IMR-90 (cell line): ENCODE data around the gene TCF3. TPM values are rescaled to one million over a fixed set of nuclear protein-coding genes. Genes with fewer than 3 reads are reported as not detected.

Experiments
- ATAC-seq: fragments of 200-7000 bp; cut with Tn5 transposase; 2 replicates; pipeline ENCODE4 v1.9.1; 2020; ENCODE audit warnings: low read depth, mild to moderate bottlenecking, moderate library complexity
- BruUV-seq: library from RNA; stranded (reverse); fragments of 400-500 nt; replicated peaks from 2 replicates; lab custom pipeline; 2021; lab: Mats Ljungman, UMichigan
- CTCF ChIA-PET: fragments of 300-600 bp; formaldehyde crosslinking; extraction: SDS; loops from one replicate; lab custom pipeline; 2021; ENCODE audit warnings: antibody characterized with exemption; lab: Yijun Ruan, JAX
- POLR2A ChIA-PET: fragments of 300-600 bp; sonication (Branson Sonifier 250); formaldehyde crosslinking; loops from one replicate; lab custom pipeline; 2022; ENCODE audit warnings: antibody characterized with exemption; ENCODE audit not compliant: unreplicated experiment; lab: Charles Lee
- DNase-seq: peaks from one replicate; pipeline ENCODE4 v3.0.0; 2013
- H2AFZ ChIP-seq: replicated peaks from 2 replicates; pipeline ENCODE3; 2013; ENCODE audit warnings: low read length, mild to moderate bottlenecking; ENCODE audit not compliant: poor library complexity
- H2AK5ac ChIP-seq: 2 replicates; pipeline ENCODE4 v1.6.1; 2013; ENCODE audit warnings: low read depth, low read length, inconsistent platforms
- H2AK9ac ChIP-seq: replicated peaks from 2 replicates; pipeline ENCODE3; 2013; ENCODE audit warnings: mild to moderate bottlenecking, low read depth, low read length, moderate library complexity; ENCODE audit not compliant: poor library complexity
- H2BK120ac ChIP-seq: 2 replicates; pipeline ENCODE4 v1.6.1; 2013; ENCODE audit warnings: low read depth, low read length, inconsistent platforms
- H2BK15ac ChIP-seq: 3 replicates; pipeline ENCODE4 v1.6.1; 2013; ENCODE audit warnings: low read depth, low read length, inconsistent platforms
- H2BK20ac ChIP-seq: 2 replicates; pipeline ENCODE4 v1.6.1; 2013; ENCODE audit warnings: low read depth, mild to moderate bottlenecking, inconsistent platforms, low read length, moderate library complexity
- H2BK5ac ChIP-seq: 2 replicates; pipeline ENCODE4 v1.6.1; 2013; ENCODE audit warnings: mild to moderate bottlenecking, low read depth, low read length, inconsistent platforms; ENCODE audit not compliant: poor library complexity, severe bottlenecking
- H3K14ac ChIP-seq: replicated peaks from 2 replicates; pipeline ENCODE4 v1.6.1; 2013; ENCODE audit warnings: low read depth, low read length, inconsistent platforms
- H3K18ac ChIP-seq: 2 replicates; pipeline ENCODE4 v1.6.1; 2013; ENCODE audit warnings: low read depth, low read length, control low read depth
- H3K23ac ChIP-seq: 2 replicates; pipeline ENCODE4 v1.6.1; 2013; ENCODE audit warnings: low read depth, low read length, inconsistent platforms
- H3K27ac ChIP-seq: 2 replicates; pipeline ENCODE4 v1.5.1; 2013; ENCODE audit warnings: mild to moderate bottlenecking, control low read depth, low read length; ENCODE audit not compliant: insufficient read depth
- H3K27me3 ChIP-seq: 2 replicates; pipeline ENCODE4 v1.6.1; 2013; ENCODE audit warnings: low read length; ENCODE audit not compliant: control insufficient read depth, insufficient read depth
- H3K36me3 ChIP-seq: 2 replicates; pipeline ENCODE4 v1.6.1; 2013; ENCODE audit warnings: low read length, mixed read lengths; ENCODE audit not compliant: control insufficient read depth, insufficient read depth
- H3K4ac ChIP-seq: 2 replicates; pipeline ENCODE4 v1.6.1; 2013; ENCODE audit warnings: low read depth, low read length, inconsistent platforms
- H3K4me1 ChIP-seq: 2 replicates; pipeline ENCODE4 v1.6.1; 2013; ENCODE audit warnings: low read length, mixed read lengths; ENCODE audit not compliant: control insufficient read depth, insufficient read depth
- H3K4me2 ChIP-seq: 2 replicates; pipeline ENCODE4 v1.6.1; 2013; ENCODE audit warnings: low read depth, mild to moderate bottlenecking, control low read depth, low read length, moderate library complexity
- H3K4me3 ChIP-seq: 2 replicates; pipeline ENCODE4 v1.5.1; 2013; ENCODE audit warnings: low read depth, mild to moderate bottlenecking, control low read depth, low read length, moderate library complexity; ENCODE audit not compliant: insufficient read depth
- H3K56ac ChIP-seq: 2 replicates; pipeline ENCODE4 v1.6.1; 2013; ENCODE audit warnings: low read length, inconsistent platforms; ENCODE audit not compliant: insufficient read depth; ENCODE audit errors: extremely low read depth
- H3K79me1 ChIP-seq, 2 experiments: 2 replicates each; pipeline ENCODE4 v1.6.1; 2013; ENCODE audit warnings: low read length in 2 of 2, inconsistent platforms in 1 of 2, low read depth in 1 of 2
- H3K9ac ChIP-seq: 2 replicates; pipeline ENCODE4 v1.6.1; 2013; ENCODE audit warnings: low read depth, low read length, control low read depth
- H3K9me1 ChIP-seq: 2 replicates; pipeline ENCODE4 v1.6.1; 2013; ENCODE audit warnings: low read length, inconsistent platforms; ENCODE audit not compliant: insufficient read depth
- H3K9me3 ChIP-seq: 2 replicates; pipeline ENCODE4 v1.6.1; 2013; ENCODE audit warnings: low read length; ENCODE audit not compliant: control insufficient read depth, insufficient read depth
- H4K20me1 ChIP-seq: 2 replicates; pipeline ENCODE4 v1.6.1; 2013; ENCODE audit warnings: low read length, inconsistent platforms; ENCODE audit not compliant: insufficient read depth
- H4K5ac ChIP-seq: 2 replicates; pipeline ENCODE4 v1.6.1; 2013; ENCODE audit warnings: mild to moderate bottlenecking, low read depth, low read length, control low read depth
- H4K8ac ChIP-seq, 2 experiments: 2 replicates each; pipeline ENCODE4 v1.6.1; 2013; ENCODE audit warnings: low read depth in 2 of 2, low read length in 2 of 2, control low read depth in 1 of 2, inconsistent platforms in 1 of 2
- H4K91ac ChIP-seq: 2 replicates; pipeline ENCODE4 v1.6.1; 2013; ENCODE audit warnings: low read depth, low read length, inconsistent platforms; ENCODE audit not compliant: insufficient read depth
- CHD1 ChIP-seq: IDR thresholded peaks from 2 replicates; pipeline ENCODE4 v1.6.1; 2012; ENCODE audit warnings: low read depth, low read length, improper control_type of control experiment
- CTCF ChIP-seq: conservative IDR thresholded peaks from 2 replicates; pipeline ENCODE4 v1.5.1; 2012; ENCODE audit warnings: mild to moderate bottlenecking, low read depth, low read length, improper control_type of control experiment
- ELK1 ChIP-seq: fragments of 150-350 bp; IDR thresholded peaks from 2 replicates; pipeline ENCODE4 v1.6.1; 2016; ENCODE audit warnings: low read depth, mild to moderate bottlenecking, low read length, moderate library complexity, borderline replicate concordance
- MAFK ChIP-seq: IDR thresholded peaks from 2 replicates; pipeline ENCODE4 v1.6.1; 2012; ENCODE audit warnings: low read depth, low read length, improper control_type of control experiment
- MAZ ChIP-seq: IDR thresholded peaks from 2 replicates; pipeline ENCODE4 v1.6.1; 2012; ENCODE audit warnings: low read depth, mild to moderate bottlenecking, low read length, improper control_type of control experiment, moderate library complexity, borderline replicate concordance
- MXI1 ChIP-seq: IDR thresholded peaks from 2 replicates; pipeline ENCODE4 v1.6.1; 2012; ENCODE audit warnings: low read depth, mild to moderate bottlenecking, low read length, moderate library complexity, borderline replicate concordance
- NFE2L2 ChIP-seq: fragments of 150-350 bp; IDR thresholded peaks from 2 replicates; pipeline ENCODE4 v1.6.1; 2016; ENCODE audit warnings: low read depth, mild to moderate bottlenecking, low read length
- POLR2A ChIP-seq: IDR thresholded peaks from 2 replicates; pipeline ENCODE4 v1.6.1; 2012; ENCODE audit warnings: mild to moderate bottlenecking, low read depth, low read length
- RAD21 ChIP-seq: IDR thresholded peaks from 2 replicates; pipeline ENCODE4 v1.6.1; 2012; ENCODE audit warnings: low read length, improper control_type of control experiment
- RCOR1 ChIP-seq: IDR thresholded peaks from 2 replicates; pipeline ENCODE4 v1.6.1; 2012; ENCODE audit warnings: mild to moderate bottlenecking, low read length, improper control_type of control experiment; ENCODE audit not compliant: insufficient replicate concordance
- SMC3 ChIP-seq: fragments of 150-350 bp; IDR thresholded peaks from 2 replicates; pipeline ENCODE4 v1.6.1; 2016; ENCODE audit warnings: low read depth, mild to moderate bottlenecking, antibody characterized with exemption, low read length, moderate library complexity
- WGBS, 2 experiments: methylation state at CpG; one replicate each; pipeline versions ENCODE4 v1.1.5 to v1.1.7; 2013; ENCODE audit warnings: missing lambda C conversion rate in 2 of 2; ENCODE audit not compliant: insufficient read length in 1 of 2; ENCODE audit errors: extremely low coverage in 2 of 2; 5-methylcytosine and 5-hydroxymethylcytosine counted together
- dilution Hi-C: fragments of 300-500 bp; cut with HindIII; formaldehyde crosslinking; loops from one replicate; pipeline ENCODE4 v1.14.3; 2018; ENCODE audit warnings: low sequenced_read_pairs; ENCODE audit not compliant: unreplicated experiment
- in situ Hi-C: fragments of 300-500 bp; cut with MboI; formaldehyde crosslinking; loops from 3 replicates; pipeline ENCODE4 v1.14.3; 2019; ENCODE audit warnings: low sequenced_read_pairs, inconsistent platforms, mixed read lengths
- intact Hi-C: fragments of 100-400 bp; cut with micrococcal nuclease; formaldehyde crosslinking; loops from 2 replicates; pipeline ENCODE4 v1.10.0; 2022
- polyA plus RNA-seq, 3 experiments: library from polyadenylated mRNA; depleted of rRNA; stranded (reverse); fragments of >200 nt; gene quantifications; 2 replicates each; pipeline ENCODE4 v1.2.3, GENCODE V29; 2012; ENCODE audit warnings: low replicate concordance in 1 of 3
- total RNA-seq: library from RNA; depleted of rRNA; stranded (reverse); fragments of >200 nt; gene quantifications from 2 replicates; pipeline ENCODE4 v1.2.3, GENCODE V29; 2012

TCF3 gene
- total and polyA plus RNA-seq, 2 of the 4 experiments (the other 2 are of a cell fraction): 29.9 to 127 TPM

DNA sequence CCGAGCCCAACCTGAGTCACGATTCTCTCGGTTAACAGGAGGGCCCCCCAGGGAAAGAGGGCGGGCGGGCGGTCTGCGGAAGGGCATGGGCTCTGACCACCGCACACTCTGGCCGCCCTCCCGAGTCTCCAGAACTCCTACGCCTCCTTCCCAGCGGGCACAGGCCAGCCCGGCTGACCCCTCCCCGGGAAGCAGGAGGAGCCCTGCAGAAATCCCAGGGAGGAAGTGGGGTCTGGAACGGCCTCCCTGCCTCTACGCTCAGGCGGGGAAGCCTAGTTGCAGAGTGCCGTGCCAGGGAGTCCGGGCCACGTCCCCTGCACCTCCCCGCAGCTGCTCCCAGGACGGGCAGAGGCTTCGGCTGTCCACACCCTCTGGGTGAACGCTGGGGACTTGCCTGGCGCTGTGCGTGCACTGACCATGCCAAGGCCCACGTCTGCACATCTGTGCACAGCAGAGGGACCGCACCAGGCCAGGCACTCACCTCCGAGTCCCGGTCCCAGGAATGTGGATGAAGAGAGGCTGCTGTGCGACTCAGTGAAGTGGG lies 20.8 kb downstream of the TCF3 start:
- H2AFZ ChIP-seq: no peak overlapping the region
- H3K79me1 ChIP-seq: peaks cover 0 to 45% of the 10 kb centered on the region in 2 experiments; a peak in 3 of 4 replicates
- no peak overlapping the region for H2AK9ac ChIP-seq
- H2BK5ac ChIP-seq: no peak overlapping the region
- H3K56ac ChIP-seq: no peak overlapping the region
- no peak overlapping the region for H2BK15ac ChIP-seq
- H3K9me1 ChIP-seq: no peaks in the 10 kb centered on the region
- no peak overlapping the region for H2BK120ac ChIP-seq
- no peak overlapping the region for H4K91ac ChIP-seq
- H3K14ac ChIP-seq: no peak overlapping the region
- no peak for DNase-seq
- H3K4me1 ChIP-seq: no peaks in the 10 kb centered on the region
- peaks cover 45% of the 10 kb centered on the region for H3K36me3 ChIP-seq
- H3K27ac ChIP-seq: no peak overlapping the region
- H4K8ac ChIP-seq: no peak overlapping the region
- no peak overlapping the region for H3K23ac ChIP-seq
- no peak overlapping the region for H2BK20ac ChIP-seq
- no peak overlapping the region for H3K9ac ChIP-seq
- WGBS, 2 experiments: 95% methylated on average over 22 of the region's 31 CpGs; no CpG with 5 or more reads in 1 of the 2 experiments
- dilution Hi-C loops: no loop called here
- no peak for ATAC-seq
- no TSS peak for BruUV-seq
- intact Hi-C loops: no loop called here
- TF ChIP-seq MXI1 (no peak), RCOR1 (no peak), CTCF (no peak), POLR2A (no peak), MAZ (no peak), CHD1 (no peak), RAD21 (no peak), NFE2L2 (no peak), SMC3 (no peak), ELK1 (no peak), MAFK (no peak)
- peaks cover 36% of the 10 kb centered on the region for H4K20me1 ChIP-seq
- H3K9me3 ChIP-seq: peaks cover 2% of the 10 kb centered on the region; the same call in 1 of the 2 replicates
- H3K27me3 ChIP-seq: no peaks in the 10 kb centered on the region
- H3K18ac ChIP-seq: no peak overlapping the region
- no peak overlapping the region for H4K5ac ChIP-seq
- POLR2A ChIA-PET: no interaction called here
- H3K4me2 ChIP-seq: no peak overlapping the region
- no peak overlapping the region for H3K4me3 ChIP-seq
- H2AK5ac ChIP-seq: no peak overlapping the region
- in situ Hi-C loops: no loop called here
- CTCF ChIA-PET: no interaction called here
- no peak overlapping the region for H3K4ac ChIP-seq
